ENCODE data around the gene INSL6. TPM values are rescaled to one million over a fixed set of nuclear protein-coding genes. Genes with fewer than 3 reads are reported as not detected.

INSL6 gene

GRCh38 chr9:5122116-5122515, 63.3 kb downstream of the INSL6 start:
- H2BK15ac ChIP-seq (ENCODE audit: low read depth, poor library complexity, severe bottlenecking) = no peak overlapping the region
- no peak overlapping the region for H3K4me3 ChIP-seq (ENCODE audit: insufficient read depth in 1 of 2, low read depth in 1 of 2, low read length in 2 of 2)
- no peak overlapping the region for H2BK12ac ChIP-seq (ENCODE audit: low read length in 2 of 2)
- H3K4me1 ChIP-seq (ENCODE audit: control insufficient read depth, insufficient read depth, low read depth, low read length) = no peaks in the 10 kb centered on the region
- H3K4ac ChIP-seq (ENCODE audit: low read depth in 1 of 2, low read length in 2 of 2) = no peak overlapping the region
- no peak overlapping the region for H3K9ac ChIP-seq (ENCODE audit: low read length)
- H2AK5ac ChIP-seq (ENCODE audit: low read length, severe bottlenecking) = no peak overlapping the region
- no peak overlapping the region for H3K4me2 ChIP-seq (ENCODE audit: low read length, poor library complexity, severe bottlenecking)
- H4K91ac ChIP-seq (ENCODE audit: low read length) = no peak overlapping the region
- no peak for DNase-seq
- no peaks in the 10 kb centered on the region for H3K27me3 ChIP-seq (ENCODE audit: control insufficient read depth in 1 of 2, insufficient read depth in 1 of 2, low read length in 2 of 2)
- H4K8ac ChIP-seq (ENCODE audit: low read length) = no peak overlapping the region
- H2BK5ac ChIP-seq (ENCODE audit: low read depth, low read length, poor library complexity, severe bottlenecking) = no peak overlapping the region
- H3K27ac ChIP-seq (ENCODE audit: low read length, poor library complexity, severe bottlenecking) = no peak overlapping the region
- no peak overlapping the region for H3K23ac ChIP-seq (ENCODE audit: low read length in 2 of 2)
- H2AFZ ChIP-seq (ENCODE audit: low read depth, low read length) = no peak overlapping the region
- no peak overlapping the region for H3K14ac ChIP-seq (ENCODE audit: low read length in 2 of 2)
- H3K9me3 ChIP-seq (ENCODE audit: control insufficient read depth, low read length) = no peaks in the 10 kb centered on the region
- no peak overlapping the region for H2BK120ac ChIP-seq (ENCODE audit: low read depth, low read length)
- H3K36me3 ChIP-seq (ENCODE audit: control insufficient read depth in 1 of 2, insufficient read depth in 2 of 2, low read depth in 1 of 2, low read length in 2 of 2) = peaks cover 0 to 37% of the 10 kb centered on the region in 2 experiments
- H3K18ac ChIP-seq (ENCODE audit: low read depth in 1 of 2, low read length in 2 of 2) = no peak overlapping the region
- no peaks in the 10 kb centered on the region for H3K79me1 ChIP-seq (replicated peaks; ENCODE audit: low read length, poor library complexity, severe bottlenecking)
- WGBS = 75% methylated on average over 1 of the region's 1 CpG

- Histone ChIP-seq H3K4me1 (ENCODE audit: control insufficient read depth, insufficient read depth, low read depth, low read length) (no peaks in the 10 kb centered on the region), H3K9me3 (ENCODE audit: control insufficient read depth, low read length) (no peaks in the 10 kb centered on the region), H3K4ac (ENCODE audit: low read depth in 1 of 2, low read length in 2 of 2) (no peak overlapping the region), H2BK15ac (ENCODE audit: low read depth, poor library complexity, severe bottlenecking) (no peak overlapping the region), H3K18ac (ENCODE audit: low read depth in 1 of 2, low read length in 2 of 2) (no peak overlapping the region), H2BK5ac (ENCODE audit: low read depth, low read length, poor library complexity, severe bottlenecking) (no peak overlapping the region), H2AFZ (ENCODE audit: low read depth, low read length) (no peak overlapping the region), H2BK120ac (ENCODE audit: low read depth, low read length) (no peak overlapping the region), H3K36me3 (ENCODE audit: control insufficient read depth in 1 of 2, insufficient read depth in 2 of 2, low read depth in 1 of 2, low read length in 2 of 2) (peaks cover 40 to 44% of the 10 kb centered on the region in 2 experiments), H2BK12ac (ENCODE audit: low read length in 2 of 2) (no peak overlapping the region), H3K4me3 (ENCODE audit: insufficient read depth in 1 of 2, low read depth in 1 of 2, low read length in 2 of 2) (no peak overlapping the region), H4K8ac (ENCODE audit: low read length) (no peak overlapping the region), H4K91ac (ENCODE audit: low read length) (no peak overlapping the region), H3K79me1 (replicated peaks; ENCODE audit: low read length, poor library complexity, severe bottlenecking) (peaks cover 2% of the 10 kb centered on the region), H3K27ac (ENCODE audit: low read length, poor library complexity, severe bottlenecking) (no peak overlapping the region), H3K14ac (ENCODE audit: low read length in 2 of 2) (no peak overlapping the region), H3K4me2 (ENCODE audit: low read length, poor library complexity, severe bottlenecking) (no peak overlapping the region), H3K27me3 (ENCODE audit: control insufficient read depth in 1 of 2, insufficient read depth in 1 of 2, low read length in 2 of 2) (no peaks in the 10 kb centered on the region), H3K23ac (ENCODE audit: low read length in 2 of 2) (no peak overlapping the region), H3K9ac (ENCODE audit: low read length) (no peak overlapping the region), H2AK5ac (ENCODE audit: low read length, severe bottlenecking) (no peak overlapping the region)
- no peak for DNase-seq
- 97% methylated on average over 22 of the region's 22 CpGs for whole genome bisulfite sequencing
These were observed 71.3 kb downstream of the INSL6 start for GRCh38 chr9:5113994-5114748.

Small RNA genes lying within 50 kb of the gene (small RNA-seq; reads per million reads assigned to genes)
- gene AL133547.1 (ENCODE audit: low read depth) = not detected
